HG03175 (cell line): ENCODE measurements around the gene ERC2.

Experiments used
- ATAC-seq: cut with Tn5 transposase; IDR thresholded peaks from one replicate; pipeline ENCODE4 v1.9.1; 2021; ENCODE audit warnings: mild to moderate bottlenecking, moderate library complexity; ENCODE audit not compliant: unreplicated experiment

Gene ERC2

GRCh38 chr3:55770077-55770476, 698.2 kb downstream of the ERC2 start:
- no peak for ATAC-seq

DNA sequence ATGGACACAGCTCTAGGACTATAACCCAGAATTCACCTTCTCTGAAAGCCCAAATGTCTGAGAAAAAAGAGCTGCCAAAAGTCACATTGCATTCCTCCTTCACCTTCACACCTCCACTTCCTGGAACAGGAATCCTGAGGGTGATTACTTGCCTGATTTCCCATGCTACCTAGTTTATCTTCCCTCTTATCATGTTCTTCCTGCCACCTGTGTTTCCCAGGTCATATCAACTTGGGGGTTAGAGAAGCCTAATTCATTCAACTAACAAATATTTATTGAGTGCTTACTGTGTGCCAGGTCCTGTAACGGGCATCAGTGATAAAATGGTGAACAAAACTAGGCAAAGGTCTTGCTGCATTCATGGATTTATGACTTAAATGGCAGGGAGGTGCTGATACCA, 701.5 kb downstream of the ERC2 start:
- no peak for ATAC-seq

DNA sequence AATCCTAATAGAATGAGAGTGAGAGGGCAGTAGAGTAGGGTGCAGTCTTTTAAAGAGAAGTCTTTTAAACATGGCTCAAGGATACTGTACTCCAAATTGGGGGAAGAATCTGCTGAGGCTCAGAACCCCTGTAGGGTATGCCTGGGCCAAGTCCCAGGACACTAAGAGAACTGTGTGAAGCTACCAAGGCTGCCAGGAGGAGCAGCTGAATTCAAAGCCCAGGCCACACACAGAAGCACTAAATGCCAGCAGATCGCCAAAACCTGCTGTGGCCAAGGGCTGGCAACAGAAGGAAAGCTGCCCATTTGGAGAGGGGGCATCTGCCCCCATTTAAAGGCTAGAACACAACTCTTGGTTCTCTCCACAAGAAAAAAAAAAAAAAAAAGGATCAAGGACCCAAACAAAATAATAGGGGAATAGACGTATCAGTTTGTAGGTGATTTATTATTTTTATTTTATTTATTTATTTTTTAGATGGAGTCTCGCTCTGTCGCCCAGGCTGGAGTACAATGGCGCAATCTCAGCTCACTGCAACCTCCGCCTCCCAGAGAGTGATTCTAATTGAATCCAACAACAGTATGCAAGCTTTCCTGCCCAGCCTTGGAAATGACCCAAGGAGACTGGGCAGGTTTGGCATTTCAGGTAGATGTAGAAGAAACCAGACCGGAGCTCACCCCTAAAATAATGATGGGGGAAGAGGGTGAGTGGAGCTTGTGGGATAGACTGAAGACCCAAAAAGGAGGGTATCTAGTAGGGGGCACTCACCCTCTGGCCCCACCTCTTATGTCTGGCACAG, 702.2 kb downstream of the ERC2 start:
- no peak for ATAC-seq

DNA sequence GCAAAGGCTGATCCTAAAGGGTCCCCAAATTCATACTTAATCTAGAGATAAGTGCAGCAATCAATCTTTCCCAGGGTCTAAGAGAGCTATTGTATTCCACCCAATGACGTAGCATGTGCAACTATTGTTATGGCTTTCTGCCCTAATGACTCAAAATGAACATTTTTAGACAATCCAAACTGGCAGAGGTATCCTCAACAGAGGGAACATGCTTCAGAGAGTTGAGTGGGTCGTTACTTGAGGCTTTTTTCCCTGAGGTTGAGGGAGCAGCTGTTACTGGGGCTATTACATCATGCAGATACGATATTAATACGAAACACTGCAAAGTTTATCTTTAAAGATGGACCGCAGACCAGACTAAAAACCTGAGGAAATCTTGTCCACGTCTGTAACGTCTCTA, 702.9 kb downstream of the ERC2 start:
- ATAC-seq: no peak

- ATAC-seq: no peak
Observed at GRCh38 chr3:55756976-55757375, 711.3 kb downstream of the ERC2 start.

DNA sequence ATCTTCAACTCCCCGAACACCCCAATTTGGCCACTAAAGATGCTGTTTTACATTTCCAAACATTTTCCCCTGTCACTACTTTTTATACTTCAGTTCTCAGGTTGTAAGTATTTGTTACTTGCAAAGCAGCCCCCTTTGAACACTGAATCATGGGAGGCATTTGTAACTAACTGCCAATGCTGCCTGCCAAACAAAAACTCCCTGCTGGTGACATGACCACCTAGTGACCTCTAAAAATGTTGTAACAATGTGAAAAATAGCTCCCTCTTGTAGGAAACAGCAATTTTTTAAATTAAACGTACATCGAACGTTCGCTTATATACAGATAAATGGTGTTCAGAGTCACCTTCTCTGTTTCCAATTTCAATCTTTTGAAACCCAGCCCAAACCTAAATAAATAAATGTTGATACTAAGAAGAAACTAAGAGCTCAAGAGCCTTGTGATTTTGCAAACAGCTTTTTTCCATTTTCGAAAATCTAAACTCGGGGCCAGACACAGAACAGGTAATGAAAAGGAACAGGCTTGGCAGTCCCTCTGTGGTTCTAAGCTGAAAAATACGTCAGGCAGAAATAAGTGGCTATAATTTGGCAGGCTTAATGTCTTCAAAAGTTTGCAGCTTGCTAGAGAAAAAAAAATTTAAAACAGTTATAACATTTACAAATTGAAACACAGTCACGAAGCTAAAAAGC, 712.6 kb downstream of the ERC2 start:
- ATAC-seq: no peak

DNA sequence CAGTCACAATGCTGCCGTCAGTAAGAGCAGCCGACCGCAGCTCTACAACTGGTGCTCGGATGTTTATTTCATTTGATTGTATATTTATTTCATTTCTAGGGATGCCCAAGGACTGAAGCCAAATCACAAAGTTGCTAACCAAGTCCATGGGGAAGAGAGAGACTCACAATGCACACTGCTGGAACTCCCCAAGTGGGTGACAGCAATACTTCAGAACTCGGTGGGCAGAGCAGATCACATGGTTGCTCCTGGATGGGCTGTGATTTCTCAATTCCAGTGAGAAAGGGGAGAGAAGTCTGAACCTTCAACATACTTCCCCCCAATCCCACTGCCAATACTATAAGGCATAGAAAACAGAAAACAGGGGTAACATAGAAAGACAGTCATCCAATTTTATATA, 715.4 kb downstream of the ERC2 start:
- ATAC-seq: no peak

DNA sequence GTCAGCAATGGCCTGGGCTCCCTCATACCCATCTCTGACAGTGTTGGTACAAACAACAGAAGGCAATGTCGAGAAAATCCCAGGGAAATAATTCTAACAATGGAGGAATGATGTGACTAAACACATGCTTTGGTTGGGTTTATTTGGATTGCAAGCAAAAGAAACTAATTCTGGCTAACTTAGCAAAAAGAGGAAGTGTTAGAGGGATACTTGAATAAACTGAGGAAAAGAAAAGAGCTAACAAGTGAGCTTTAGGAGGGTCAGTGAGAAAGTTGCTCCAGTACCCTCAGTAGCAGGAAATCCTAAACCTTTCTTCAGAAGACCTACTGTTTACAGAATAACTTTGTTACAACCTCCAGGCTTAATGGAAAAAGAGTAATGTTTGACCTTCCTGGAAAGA, 716.5 kb downstream of the ERC2 start:
- no peak for ATAC-seq

DNA sequence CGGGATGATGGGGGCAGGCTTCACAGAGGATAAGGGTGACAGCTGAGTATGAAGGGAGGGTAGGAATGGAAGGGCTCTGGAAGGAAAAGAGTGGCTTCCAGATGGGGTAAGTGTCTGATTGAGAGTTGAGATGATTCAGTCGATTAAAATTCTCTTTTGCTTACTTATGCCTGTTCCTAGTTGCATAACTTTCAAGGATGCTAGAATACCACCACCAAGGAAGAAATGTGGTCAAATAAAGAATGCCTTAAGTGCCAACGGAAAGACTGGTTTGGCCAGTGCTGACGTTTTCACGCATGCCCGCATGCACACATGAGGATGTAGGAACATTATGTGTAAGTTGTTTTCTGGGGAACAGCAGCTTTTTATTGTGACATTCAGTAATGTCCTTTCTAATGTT, 717.7 kb downstream of the ERC2 start:
- no peak for ATAC-seq

GRCh38 chr3:55749036-55749435, 719.2 kb downstream of the ERC2 start:
- no peak for ATAC-seq

DNA sequence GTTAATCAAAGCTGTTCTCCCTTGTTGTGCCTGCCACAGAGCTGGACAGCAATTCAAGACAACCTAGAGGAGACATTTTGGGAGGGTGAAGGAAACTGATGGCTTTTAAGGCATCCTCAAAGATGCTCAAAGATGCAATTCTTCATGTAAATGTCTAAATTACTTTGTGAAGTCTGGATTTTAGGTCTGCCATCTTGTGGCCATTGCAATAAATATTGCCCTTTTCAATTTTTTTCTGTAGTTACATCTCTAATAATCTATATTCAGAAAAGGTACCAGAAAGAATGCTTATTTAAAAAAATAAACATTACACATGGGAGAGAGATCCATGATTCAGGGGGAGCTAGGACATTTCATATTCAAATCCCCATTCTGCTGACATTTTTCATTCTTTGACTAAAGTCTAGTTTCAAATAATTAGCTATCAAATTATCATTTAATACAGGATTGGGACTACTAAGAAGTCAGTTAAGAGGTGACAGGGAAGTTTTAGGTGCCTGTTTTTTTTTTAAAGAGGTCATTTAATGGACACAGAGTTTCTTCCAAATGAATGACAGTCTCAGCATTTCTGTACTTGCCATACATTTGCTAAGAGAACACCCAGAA, 721.4 kb downstream of the ERC2 start:
- no peak for ATAC-seq

- ATAC-seq: no peak
Observed at GRCh38 chr3:55742832-55743136, 725.5 kb downstream of the ERC2 start.

- ATAC-seq: no peak
Observed at GRCh38 chr3:55742022-55742831, 726.0 kb downstream of the ERC2 start.

DNA sequence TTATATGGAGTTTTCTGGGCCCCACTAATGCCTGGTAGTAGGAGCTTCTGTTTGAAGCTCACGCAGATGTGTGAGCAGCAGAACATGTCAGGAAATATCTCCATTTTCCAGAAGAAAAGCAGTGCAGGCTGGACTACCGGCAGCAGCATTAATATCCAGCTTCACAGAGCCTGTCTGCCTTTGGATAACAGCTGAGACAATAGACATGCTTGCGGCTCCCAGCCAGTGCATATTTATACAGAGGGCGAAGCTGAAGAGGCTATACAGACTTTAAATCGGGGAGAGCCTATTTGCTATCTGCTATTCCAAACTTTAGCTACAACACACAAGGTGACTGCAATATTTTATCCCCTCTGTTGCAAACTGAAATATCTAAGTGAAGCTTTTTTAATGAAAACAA, 731.1 kb downstream of the ERC2 start:
- ATAC-seq: no peak

- no peak for ATAC-seq
Observed at GRCh38 chr3:55735976-55736375, 732.3 kb downstream of the ERC2 start.

GRCh38 chr3:55731741-55732140, 736.5 kb downstream of the ERC2 start:
- ATAC-seq: no peak

- ATAC-seq: no peak
Observed at GRCh38 chr3:55729546-55729945, 738.7 kb downstream of the ERC2 start.

DNA sequence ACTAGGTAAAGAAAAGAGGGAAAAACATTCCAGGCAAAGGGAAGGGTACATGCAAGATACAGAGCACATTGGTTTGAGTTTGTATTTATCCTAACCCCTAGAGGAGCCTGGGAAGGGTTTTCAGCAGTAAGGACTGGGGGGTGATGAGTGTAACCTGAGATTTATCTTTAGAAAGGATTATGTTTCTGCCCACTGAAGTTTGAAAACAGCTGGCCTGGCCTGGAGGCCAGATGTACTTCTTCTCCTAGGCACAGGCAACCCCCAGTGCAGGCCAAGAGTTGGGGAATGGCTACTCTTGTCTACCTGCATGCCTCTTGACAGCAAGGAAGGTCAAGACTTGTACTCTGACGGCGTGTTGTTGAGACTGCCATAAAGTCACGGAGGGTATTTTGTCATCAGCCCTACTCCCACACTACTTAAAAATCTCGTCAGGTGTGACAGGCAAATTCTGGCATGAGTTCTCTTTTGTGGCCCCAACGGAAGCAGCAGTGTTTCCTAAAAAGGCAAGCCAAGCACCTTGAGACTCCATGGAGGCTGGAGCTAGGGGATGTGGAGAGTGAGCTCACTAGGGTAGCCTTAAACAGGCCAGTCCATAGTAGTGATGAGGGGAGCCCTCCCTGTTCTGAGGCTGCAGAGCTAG, 739.7 kb downstream of the ERC2 start:
- no peak for ATAC-seq

GRCh38 chr3:55726501-55726775, 741.8 kb downstream of the ERC2 start:
- no peak for ATAC-seq

GRCh38 chr3:55725681-55726500, 742.4 kb downstream of the ERC2 start:
- ATAC-seq: no peak
